HG03045 (cell line): ENCODE results near the gene SELENOO.

Source experiments
- ATAC-seq: cut with Tn5 transposase; IDR thresholded peaks from one replicate; pipeline ENCODE4 v1.9.1; 2021; ENCODE audit warnings: mild to moderate bottlenecking, moderate library complexity; ENCODE audit not compliant: unreplicated experiment

The SELENOO gene

DNA sequence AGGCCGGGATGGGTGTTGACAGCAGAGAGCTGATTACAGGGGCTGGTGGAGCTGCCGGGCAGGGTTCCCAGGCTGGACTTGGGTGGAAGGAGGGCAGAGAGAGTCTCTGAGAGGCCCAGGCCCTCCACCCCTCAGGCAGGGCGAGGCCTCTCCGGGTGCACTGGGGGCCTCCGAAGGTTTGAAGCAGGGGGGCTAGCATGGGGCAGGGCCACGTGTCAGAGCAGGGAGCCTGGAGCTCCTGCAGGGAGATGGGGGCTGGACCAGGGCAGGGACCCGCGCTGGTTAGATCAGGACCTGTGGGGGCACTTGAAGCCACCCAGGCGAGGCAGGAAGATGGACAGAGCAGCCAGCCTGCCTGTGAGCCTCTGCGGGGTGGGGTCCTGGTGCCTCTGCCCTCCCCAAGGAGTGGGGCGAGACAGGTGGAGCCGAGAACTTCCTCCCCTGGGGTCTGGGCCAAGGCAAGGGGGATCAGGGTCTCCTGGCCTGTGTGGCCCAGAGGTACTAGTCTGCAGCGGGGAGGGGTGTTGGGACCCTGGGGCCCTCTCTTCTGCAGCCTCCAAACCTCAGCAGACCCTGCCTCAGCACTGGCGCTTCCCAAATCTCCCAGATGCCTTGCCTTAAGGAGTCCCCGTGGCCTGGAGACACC, 29.4 kb upstream of the SELENOO start:
- no peak for ATAC-seq

DNA sequence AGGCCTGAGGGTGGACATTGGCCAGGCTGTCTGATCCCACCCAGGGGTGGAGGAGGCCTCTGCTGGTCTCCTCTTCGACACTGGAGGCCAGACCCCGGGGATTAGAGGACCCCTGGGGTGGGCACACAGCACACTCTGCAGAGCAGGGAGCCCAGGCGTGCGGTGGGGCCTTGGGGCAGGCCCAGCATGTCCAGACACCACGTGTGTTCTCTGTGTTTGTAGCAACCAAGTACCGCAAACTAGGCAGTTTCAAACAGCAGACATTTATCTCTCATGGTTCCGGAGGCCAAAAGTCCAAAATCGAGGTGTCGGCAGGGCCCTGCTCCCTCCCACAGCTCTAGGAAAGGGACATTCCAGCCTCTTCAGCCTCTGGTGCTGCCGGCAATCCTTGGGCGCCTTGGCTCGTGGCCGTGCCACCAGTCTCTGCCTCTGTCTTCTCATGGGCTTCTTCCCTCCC, 28.8 kb upstream of the SELENOO start:
- no peak for ATAC-seq

DNA sequence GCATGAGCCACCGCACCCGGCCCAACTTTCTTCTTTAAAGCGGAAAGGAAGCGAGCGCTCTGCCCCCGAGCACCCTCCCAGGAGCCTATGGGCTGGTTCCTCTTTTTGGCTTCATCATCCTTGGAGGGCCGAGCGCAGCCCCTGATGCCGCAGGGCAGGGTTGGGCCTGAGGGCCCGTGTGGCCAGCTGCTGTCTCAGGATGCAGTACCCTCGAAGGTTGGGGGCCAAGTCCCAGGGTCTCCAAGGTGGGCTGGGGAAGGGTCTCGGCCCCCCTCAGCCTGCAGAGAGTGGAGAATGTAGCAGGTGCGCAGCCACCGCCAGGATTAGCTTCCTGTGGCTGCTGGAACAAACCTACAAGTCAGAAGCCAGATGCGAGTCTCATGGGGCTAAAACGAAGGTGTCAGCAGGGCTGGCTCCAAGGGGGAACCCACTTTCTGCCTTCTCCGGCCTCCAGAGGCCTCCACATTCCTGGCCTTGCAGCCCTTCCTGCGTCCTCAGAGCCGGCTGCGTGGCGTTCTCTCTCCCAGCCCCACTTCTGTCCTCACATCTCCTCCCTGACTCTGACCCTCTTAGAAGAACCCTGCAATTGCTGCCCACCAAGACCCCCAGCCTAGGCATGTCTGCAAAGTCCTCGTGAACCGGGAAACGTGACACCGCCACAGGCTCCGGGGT, 27.4 kb upstream of the SELENOO start:
- no peak for ATAC-seq

DNA sequence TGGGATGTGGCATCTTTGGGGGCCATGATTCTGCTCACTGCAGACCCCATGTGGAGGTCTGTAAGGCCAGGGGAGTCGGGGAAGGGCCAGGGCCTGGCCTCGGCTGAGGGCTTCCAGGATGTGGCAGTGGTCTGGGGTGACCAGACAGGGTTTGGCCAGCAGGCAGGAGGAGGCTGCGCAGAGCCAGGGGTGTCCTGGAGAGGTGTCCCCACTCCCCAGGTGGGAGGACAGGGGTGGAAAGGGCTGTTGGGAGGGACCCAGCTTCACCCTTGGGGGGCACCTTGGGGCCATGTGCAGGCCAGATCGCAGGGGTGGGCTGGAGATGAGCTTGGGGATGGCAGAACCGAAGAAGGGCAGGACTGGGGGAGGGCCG, 26.8 kb upstream of the SELENOO start:
- ATAC-seq, result no peak

DNA sequence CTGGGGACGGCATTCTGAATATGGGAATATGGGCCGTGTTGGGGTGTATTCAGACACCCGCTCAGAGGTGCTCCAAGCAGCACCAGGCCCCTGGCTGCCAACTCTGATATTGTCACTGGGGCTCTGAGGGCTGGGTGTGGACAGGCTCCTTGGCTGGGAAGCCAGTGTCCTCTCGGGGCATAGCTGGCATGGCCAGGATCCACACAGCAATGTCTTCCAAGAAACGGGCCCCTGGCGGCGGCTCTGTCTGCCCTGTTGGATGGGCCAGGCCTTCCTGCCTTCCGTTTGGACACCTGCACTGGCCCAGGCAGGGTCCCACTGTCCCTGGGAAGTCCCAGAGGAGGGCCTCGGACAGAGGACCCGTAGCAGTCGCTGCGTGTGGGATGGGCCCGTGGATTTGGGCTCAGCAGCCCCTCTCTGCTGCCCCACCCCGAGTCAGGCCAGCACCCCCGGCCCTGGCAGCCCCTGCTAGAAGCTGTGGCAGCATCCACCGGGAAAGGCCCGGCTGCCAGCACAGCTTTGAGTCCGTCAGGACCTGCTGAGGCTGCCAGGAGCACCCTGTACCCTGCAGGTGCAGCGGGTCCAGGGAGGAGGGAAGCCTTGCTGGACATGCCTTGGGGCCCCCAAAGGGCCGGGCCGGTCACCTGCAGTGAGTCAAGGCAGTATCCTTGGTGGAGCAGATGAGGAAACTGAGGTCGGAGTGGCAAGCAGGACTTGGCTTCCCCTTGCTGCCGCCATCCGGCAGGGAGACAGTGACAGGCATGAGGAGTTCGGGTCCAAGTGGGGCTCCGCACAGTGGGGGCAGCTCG, 26.2 kb upstream of the SELENOO start:
- ATAC-seq, result no peak

DNA sequence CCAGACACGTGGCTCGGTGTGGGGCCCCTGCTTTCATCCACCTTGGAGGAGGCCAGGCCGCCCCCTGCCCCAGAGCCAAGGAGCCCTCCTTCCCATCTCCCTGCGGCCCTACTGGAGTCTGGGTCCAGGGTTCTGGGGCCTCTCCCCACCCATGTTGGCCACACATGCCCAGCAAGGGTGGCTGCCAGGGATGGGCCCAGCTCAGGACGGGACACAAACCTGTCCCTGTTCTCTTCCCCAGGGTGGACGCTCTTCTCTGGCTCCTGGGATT, 25.7 kb upstream of the SELENOO start:
- no peak for ATAC-seq

DNA sequence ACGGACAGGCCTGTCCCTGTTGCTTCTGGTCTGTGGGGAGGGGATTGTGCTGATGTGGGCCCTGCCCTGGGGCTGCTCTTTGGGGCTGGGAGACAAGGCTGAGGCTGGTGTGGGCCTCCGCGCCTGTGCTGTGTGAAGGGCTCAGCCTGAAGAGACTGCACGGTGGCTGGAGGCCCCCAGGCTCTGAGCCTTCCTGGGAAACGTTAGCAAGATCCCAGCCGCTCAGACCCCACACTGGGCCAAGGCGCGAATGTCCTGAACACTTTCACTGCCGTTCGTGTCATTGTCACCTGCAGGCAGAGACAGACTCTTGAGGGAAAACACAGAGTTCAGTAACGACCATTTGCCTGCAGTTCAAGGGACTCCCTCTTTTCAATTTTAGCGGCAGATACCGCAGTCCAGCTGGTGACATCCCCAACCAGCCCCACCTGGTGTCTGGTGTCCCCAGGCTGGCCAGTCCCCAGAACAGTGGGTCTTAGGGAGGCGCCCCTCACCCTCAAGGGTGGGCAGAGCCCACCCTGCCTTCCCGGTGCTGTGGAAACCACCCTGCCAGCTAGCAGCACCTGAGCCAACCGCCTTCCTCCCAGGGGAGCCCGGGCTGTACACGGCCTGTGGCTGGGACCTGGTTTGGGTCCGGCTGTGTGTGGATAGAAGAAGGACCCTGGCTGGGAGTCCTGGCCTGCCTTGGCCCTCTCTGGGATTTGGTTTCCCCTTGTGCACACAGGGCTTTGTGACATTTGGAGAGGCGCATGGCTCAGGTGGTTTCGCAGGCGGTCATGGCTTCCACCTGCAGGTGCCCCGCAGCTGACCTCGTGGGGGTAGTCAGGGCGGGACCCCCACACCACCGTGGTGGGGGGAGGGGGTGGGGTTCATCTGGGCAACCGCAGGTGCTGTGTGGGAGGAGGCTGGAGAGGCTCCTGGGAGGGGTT, 24.6 kb upstream of the SELENOO start:
- no peak for ATAC-seq

DNA sequence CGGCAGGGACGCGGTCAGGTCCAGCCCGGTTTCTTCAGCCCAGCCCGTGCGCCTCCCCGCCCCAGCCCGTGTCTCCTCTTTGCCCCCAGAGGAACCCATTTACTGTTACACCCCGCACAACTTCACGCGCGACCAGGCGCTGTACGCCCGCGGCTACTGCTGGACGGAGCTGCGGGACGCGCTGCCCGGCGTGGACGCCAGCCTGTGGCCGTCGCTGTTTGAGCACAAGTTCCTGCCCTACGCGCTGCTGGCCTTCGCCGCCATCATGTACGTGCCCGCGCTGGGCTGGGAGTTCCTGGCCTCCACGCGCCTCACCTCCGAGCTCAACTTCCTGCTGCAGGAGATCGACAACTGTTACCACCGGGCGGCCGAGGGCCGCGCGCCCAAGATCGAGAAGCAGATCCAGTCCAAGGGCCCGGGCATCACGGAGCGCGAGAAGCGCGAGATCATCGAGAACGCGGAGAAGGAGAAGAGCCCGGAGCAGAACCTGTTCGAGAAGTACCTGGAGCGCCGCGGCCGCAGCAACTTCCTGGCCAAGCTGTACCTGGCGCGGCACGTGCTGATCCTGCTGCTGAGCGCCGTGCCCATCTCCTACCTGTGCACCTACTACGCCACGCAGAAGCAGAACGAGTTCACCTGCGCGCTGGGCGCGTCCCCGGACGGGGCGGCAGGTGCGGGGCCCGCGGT, 23.8 kb upstream of the SELENOO start:
- ATAC-seq, result no peak

DNA sequence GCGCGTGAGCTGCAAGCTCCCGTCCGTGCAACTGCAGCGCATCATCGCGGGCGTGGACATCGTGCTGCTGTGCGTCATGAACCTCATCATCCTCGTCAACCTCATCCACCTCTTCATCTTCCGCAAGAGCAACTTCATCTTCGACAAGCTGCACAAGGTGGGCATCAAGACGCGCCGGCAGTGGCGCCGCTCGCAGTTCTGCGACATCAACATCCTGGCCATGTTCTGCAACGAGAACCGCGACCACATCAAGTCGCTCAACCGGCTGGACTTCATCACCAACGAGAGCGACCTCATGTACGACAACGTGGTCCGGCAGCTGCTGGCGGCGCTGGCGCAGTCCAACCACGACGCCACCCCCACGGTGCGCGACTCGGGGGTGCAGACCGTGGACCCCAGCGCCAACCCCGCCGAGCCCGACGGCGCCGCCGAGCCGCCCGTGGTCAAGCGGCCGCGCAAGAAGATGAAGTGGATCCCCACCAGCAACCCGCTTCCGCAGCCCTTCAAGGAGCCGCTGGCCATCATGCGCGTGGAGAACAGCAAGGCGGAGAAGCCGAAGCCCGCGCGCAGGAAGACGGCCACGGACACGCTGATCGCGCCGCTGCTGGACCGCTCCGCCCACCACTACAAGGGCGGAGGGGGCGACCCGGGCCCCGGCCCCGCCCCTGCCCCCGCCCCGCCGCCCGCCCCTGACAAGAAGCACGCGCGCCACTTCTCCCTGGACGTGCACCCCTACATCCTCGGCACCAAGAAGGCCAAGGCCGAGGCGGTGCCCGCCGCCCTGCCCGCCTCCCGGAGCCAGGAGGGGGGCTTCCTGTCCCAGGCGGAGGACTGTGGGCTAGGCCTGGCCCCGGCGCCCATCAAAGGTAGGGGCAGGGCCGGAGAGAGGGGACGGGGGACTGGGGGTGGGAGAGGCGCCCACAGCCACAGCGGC, 23.0 kb upstream of the SELENOO start:
- ATAC-seq, result no peak

DNA sequence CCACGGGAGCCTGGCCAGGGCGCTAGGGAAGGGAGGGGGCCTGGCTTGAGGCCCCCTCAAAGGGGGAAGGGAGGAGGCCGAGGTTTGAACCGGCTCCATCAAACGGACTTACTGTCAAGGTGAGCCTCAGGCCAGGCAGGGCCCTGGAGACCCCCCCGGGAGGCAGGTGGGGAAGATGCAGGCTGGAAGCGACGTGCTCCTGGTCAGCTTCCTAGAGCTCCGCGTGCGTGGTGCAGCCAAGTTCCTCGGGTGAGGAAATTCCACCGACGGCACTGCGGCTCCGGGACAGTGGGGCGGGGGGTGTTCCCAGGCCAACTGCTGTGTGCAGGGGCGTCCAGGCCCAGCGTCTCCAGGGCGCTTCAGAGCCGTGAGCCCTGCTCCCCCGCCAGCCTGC, 22.3 kb upstream of the SELENOO start:
- ATAC-seq, result no peak

DNA sequence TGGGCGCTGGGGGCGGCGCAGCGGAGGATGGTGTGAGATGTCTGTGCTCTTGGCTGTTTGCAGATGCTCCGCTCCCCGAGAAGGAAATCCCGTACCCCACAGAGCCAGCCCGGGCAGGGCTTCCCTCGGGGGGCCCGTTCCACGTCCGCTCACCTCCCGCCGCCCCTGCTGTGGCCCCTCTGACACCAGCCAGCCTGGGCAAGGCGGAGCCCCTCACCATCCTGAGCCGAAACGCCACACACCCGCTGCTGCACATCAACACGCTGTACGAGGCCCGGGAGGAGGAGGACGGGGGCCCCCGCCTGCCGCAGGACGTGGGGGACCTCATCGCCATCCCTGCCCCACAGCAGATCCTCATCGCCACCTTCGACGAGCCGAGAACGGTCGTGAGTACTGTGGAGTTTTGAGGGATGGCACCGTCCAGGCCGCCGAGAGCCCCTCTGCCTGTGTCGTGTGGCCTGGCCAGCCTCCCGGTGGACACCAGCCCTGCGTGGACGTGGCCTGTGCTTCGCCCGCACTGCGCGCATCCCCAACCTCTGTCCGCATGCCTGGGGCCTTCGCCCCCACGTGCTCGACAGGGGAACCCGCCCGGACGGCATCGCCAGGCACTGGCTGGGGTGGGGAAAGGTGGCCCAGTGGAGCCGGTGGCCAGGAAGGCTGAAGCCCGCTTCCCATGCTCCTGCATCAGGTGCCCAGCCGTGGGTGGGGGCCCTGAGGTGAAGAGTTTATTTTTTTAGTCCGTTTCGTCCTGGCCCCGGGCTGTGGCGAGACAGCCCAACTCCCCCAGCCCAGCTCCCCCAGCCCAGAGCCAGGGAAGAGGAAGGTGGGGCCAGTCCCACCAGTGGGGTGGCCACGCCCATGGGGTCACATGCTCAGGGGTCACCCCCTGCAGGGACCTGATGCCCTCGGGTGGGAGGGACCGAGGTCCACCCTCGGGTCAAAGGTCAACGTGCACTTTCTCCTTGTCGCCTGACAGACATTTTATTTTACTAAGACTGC, 21.6 kb upstream of the SELENOO start:
- no peak for ATAC-seq

DNA sequence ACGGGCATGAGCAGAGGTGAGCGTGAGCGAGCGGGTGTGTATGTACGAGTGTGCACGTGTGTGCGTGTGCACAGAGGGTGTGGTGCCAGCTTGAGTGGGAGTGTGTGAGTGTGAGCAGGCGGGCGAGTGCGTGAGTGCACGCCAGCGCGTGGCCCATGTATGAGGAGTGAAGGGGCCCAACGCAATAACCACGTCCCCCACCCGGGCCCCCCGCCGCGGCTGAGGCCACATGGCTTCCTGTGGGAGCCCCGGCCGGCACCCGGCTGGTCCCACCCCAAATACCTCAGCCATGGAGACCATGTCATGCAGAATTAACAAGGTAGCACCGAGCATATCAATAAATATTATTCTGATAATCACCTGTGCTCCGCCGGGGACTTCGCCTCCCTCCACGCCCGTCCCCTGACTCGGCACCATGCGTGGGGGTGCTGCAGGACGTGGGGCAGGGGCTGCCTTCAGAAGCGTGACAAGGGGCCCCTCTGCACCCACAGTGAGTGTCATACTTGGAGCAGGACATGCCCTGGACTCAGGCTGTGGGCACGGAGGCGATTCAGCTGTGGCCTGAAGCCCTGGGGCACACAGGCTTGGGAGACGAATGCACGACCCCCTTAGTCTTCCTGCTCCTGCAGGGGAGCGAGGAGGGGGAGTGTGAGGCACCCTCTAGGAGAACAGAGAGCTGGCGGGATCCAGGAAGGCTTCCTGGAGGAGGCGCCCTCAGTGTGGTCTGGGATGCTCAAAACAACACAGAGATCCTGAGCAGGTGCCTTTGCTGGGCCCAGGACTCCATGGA, 20.7 kb upstream of the SELENOO start:
- ATAC-seq, result no peak

DNA sequence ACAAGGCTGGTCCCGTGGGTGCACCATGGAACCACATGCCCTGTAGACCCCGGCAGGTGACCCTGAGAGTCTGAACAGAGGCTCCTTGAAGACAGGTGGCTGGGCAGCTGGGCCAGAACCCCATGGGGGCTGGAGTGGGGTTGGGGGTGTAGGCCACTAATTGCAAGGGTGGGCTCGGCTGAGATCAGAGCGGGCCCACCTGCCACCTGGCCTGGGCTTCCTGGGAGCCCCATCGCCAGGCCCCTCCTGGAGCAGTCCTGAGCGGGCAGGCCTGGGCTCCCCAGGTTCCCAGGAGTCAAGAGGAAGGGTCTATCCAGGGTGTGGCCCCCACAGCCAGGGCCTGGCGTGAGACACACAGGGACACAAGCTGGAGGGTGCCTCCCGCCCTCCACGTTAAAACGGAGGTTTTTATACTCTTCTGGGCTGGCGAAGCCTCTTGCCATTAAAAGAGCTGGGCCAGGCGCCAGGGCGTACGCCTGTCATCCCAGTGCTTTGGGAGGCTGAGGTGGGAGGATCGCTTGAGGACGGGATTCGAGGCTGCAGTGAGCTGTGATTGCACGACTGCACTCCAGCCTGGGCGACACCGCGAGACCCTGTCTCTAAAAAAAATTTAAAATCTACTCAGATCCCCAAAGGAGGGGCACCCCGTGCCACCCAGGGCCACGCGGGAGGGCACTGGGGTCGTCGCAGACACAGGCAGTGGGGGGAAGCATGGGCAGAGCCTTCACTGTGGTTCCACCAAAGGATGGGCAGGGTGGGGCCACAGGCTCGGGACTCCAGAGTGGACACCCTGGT, 19.9 kb upstream of the SELENOO start:
- ATAC-seq, result no peak

DNA sequence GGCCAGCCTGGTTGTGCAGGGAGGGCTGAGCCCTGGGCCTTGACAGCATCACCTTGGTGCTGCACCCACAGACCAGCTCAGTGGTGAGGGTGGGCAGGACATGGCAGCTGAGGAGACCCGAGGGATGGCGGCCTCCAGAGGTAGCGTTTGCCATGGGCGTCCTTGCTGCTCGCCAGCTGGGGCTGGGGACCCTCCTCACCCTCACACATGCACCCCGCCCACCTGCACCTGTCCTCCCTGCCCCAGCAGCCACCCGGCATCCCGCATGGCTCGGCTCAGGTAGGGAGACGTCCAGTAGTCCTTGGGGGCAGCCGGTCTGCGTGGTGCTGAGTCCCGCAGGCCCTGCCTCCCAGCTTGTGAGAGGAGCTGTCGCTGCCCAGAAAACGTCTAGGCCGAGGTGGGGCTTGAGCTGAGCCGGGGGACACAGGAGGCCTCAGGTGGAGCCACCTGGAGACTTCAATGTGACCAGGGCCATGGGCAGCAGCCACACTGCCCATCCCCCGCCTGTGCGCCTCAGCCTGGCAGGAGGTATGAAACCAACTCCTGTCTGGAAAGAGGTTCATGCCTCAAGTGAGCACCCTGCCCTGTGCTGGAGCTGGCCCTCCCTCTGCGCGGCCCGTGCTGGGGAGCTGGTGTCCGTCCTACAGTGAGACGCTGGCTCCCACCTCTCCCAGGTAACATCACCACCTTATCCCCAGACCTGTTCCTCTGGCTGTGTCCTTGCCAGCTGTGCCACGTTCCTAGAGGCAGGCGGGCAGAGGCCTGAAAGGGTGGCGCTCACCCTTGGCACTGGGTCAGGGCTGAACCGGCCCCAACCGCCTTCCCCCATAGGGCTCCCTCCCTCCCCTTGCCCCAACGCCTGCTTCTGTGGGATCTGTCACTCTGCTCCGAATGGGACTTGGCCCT, 18.4 kb upstream of the SELENOO start:
- no peak for ATAC-seq

DNA sequence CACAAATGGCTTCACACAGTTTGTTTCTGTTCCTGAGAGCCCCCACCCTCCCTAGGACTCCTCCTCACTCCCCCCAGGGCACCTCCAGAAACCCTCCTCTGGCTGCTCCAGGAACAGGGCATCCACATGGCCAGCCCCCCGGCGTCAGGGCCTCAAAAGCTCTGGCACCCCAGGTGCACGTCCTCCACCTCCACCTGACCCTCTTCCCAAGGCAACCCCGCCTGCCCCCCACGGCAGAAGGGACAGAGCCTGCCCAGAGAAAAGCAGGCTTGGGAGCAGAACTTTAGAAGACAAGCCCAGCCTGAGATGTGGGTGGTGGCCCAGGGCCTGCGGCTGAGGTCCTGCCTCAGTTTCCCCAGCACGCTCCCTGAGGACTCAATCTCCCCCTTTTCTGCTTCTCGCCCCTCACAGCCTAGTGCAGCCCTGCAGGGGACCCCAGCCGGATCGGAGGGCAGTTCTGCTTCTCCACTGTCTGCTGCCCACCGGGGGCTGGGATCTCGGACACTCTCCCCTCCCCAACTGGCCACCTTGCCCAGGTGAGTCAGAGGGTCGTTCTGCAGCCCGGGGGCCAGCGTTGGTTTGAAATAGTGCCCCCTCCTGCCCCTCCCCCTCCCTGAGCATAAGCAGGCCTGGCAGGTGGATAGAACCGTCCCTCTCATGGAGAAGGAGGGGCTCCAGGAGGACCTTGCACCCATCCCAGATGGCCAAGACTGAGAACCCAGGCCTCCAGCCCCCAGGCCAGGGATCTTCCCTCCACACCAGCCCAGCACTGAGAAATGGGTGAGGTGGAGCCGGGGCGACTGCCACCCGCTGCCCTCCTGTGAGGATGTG, 17.5 kb upstream of the SELENOO start:
- ATAC-seq, result no peak
